Liver (tissue), 9 donors: ENCODE results near the gene TYW1. TPM values are rescaled to one million over a fixed set of nuclear protein-coding genes. Genes with fewer than 3 reads are reported as not detected.
"Not testable (repeated sequence)": the region's sequence is repeated elsewhere in the genome, so short reads cannot be mapped to it uniquely, and the experiment has no call there.

ENCODE experiments used
- DNase-seq: peaks from one replicate; pipeline ENCODE4 v3.0.0-alpha.2; 2017; ENCODE audit warnings: low spot score
- H3K27ac ChIP-seq, 2 donors: one replicate each; pipeline ENCODE4 v1.7.0; 2013; ENCODE audit warnings: inconsistent platforms in 2 of 2, low read length in 2 of 2, control low read depth in 1 of 2, low read depth in 1 of 2, mild to moderate bottlenecking in 1 of 2
- H3K27me3 ChIP-seq, 4 donors: one replicate each; pipeline versions ENCODE4 v1.6.1 to v1.7.0; 2013; ENCODE audit warnings: low read length in 3 of 4, inconsistent platforms in 1 of 4, mild to moderate bottlenecking in 1 of 4, moderate library complexity in 1 of 4; ENCODE audit not compliant: control insufficient read depth in 4 of 4, insufficient read depth in 4 of 4
- H3K36me3 ChIP-seq, 4 donors: one replicate each; pipeline versions ENCODE4 v1.6.1 to v1.7.0; 2013; ENCODE audit warnings: low read length in 3 of 4, mild to moderate bottlenecking in 3 of 4, low read depth in 1 of 4, moderate library complexity in 1 of 4; ENCODE audit not compliant: control insufficient read depth in 4 of 4, insufficient read depth in 3 of 4
- H3K4me1 ChIP-seq, 4 donors: one replicate each; pipeline versions ENCODE4 v1.6.1 to v1.7.0; 2013; ENCODE audit warnings: low read length in 3 of 4, mild to moderate bottlenecking in 3 of 4, moderate library complexity in 1 of 4; ENCODE audit not compliant: control insufficient read depth in 4 of 4, insufficient read depth in 4 of 4
- H3K4me3 ChIP-seq, 3 donors: one replicate each; pipeline versions ENCODE4 v1.6.1 to v1.7.0; 2013; ENCODE audit warnings: low read length in 3 of 3, control low read depth in 1 of 3, low read depth in 1 of 3, mild to moderate bottlenecking in 1 of 3
- H3K9ac ChIP-seq, 2 donors: one replicate each; pipeline ENCODE4 v1.7.0; 2013; ENCODE audit warnings: low read length in 2 of 2, mild to moderate bottlenecking in 2 of 2, moderate library complexity in 2 of 2, control low read depth in 1 of 2, low read depth in 1 of 2
- H3K9me3 ChIP-seq, 4 donors: one replicate each; pipeline versions ENCODE4 v1.6.1 to v1.7.0; 2013; ENCODE audit warnings: low read length in 3 of 4; ENCODE audit not compliant: control insufficient read depth in 4 of 4
- CTCF ChIP-seq: fragments of 150-350 bp; IDR thresholded peaks from 2 replicates; pipeline ENCODE4 v1.5.1; 2017; ENCODE audit warnings: improper control_type of control experiment, low read depth, low read length; ENCODE audit not compliant: missing input control
- RAD21 ChIP-seq, 2 donors: IDR thresholded peaks; 2 replicates each; pipeline ENCODE4 v1.6.1; 2016; ENCODE audit warnings: antibody characterized with exemption in 2 of 2, mild to moderate bottlenecking in 2 of 2
- WGBS: extraction: QIAGEN DNeasy Blood & Tissue Kit; methylation state at CpG from one replicate; pipeline ENCODE4 v1.1.7; 2013; 5-methylcytosine and 5-hydroxymethylcytosine counted together
- polyA plus RNA-seq, 2 donors: library from polyadenylated mRNA; stranded (reverse) in 1 of 2; unstranded in 1 of 2; fragments of 200-250 nt in 1 of 2; fragments of >200 nt in 1 of 2; fragmentation: Nextera tagmentation in 1 of 2; extraction: Ambion mirVana in 1 of 2; gene quantifications; one replicate each; pipeline versions ENCODE4 v1.2.1 to v1.2.3, GENCODE V29; 2013 to 2015
- total RNA-seq, 2 donors: library from RNA; depleted of rRNA; stranded (reverse); fragments of >200 nt; gene quantifications; one replicate each; pipeline ENCODE4 v1.2.3, GENCODE V29; 2014
- donor health status: healthy.
- donor health status: healthy.
- donor health status: healthy.
- donor health status: healthy.
- donor health status: healthy.

TYW1 gene
- total and polyA plus RNA-seq, 4 donors: 6.7 to 16.6 (median 9.9) TPM

GRCh38 chr7:67176730-67177129, 180.1 kb downstream of the TYW1 start:
- not testable (repeated sequence) for H3K9ac ChIP-seq, H3K9me3 ChIP-seq, H3K4me3 ChIP-seq, H3K4me1 ChIP-seq, DNase-seq, H3K36me3 ChIP-seq, H3K27me3 ChIP-seq, H3K27ac ChIP-seq
- TF ChIP-seq RAD21 (IDR thresholded peaks at IDR 0.05) (peak; percentile 27 to 54), CTCF (peak; percentile 5)
- WGBS: 54% methylated on average over 6 of the region's 6 CpGs

- 92% methylated on average over 5 of the region's 5 CpGs for WGBS
- not testable (repeated sequence) for DNase-seq, H3K36me3 ChIP-seq
These were observed 182.5 kb downstream of the TYW1 start for GRCh38 chr7:67178915-67179688.

GRCh38 chr7:67182956-67183750, 186.5 kb downstream of the TYW1 start:
- not testable (repeated sequence) for H3K36me3 ChIP-seq, H3K9ac ChIP-seq, H3K4me1 ChIP-seq, DNase-seq, H3K9me3 ChIP-seq, H3K4me3 ChIP-seq, H3K27ac ChIP-seq, H3K27me3 ChIP-seq
- WGBS: 90% methylated on average over 15 of the region's 17 CpGs

More at GRCh38 chr7:67178915-67179688, 182.5 kb downstream of the TYW1 start:
- not testable (repeated sequence) for H3K4me3 ChIP-seq, H3K27me3 ChIP-seq, H3K27ac ChIP-seq, H3K4me1 ChIP-seq, H3K9ac ChIP-seq, H3K9me3 ChIP-seq

GRCh38 chr7:67184912-67185659, 188.5 kb downstream of the TYW1 start:
- H3K9me3 ChIP-seq, DNase-seq, H3K4me1 ChIP-seq, H3K9ac ChIP-seq, H3K4me3 ChIP-seq, H3K36me3 ChIP-seq, H3K27me3 ChIP-seq, H3K27ac ChIP-seq: not testable (repeated sequence)
- 96% methylated on average over 9 of the region's 10 CpGs for WGBS

GRCh38 chr7:67185660-67186129, 189.1 kb downstream of the TYW1 start:
- H3K27ac ChIP-seq, H3K9ac ChIP-seq, H3K9me3 ChIP-seq, H3K27me3 ChIP-seq, H3K36me3 ChIP-seq, H3K4me1 ChIP-seq, DNase-seq, H3K4me3 ChIP-seq: not testable (repeated sequence)
- WGBS: 81% methylated on average over 2 of the region's 3 CpGs

GRCh38 chr7:67189160-67189559, 192.5 kb downstream of the TYW1 start:
- H3K27me3 ChIP-seq, H3K4me3 ChIP-seq: not testable (repeated sequence)
- 98% methylated on average over 8 of the region's 8 CpGs for WGBS

GRCh38 chr7:67189801-67190465, 193.3 kb downstream of the TYW1 start:
- not testable (repeated sequence) for H3K36me3 ChIP-seq, H3K4me1 ChIP-seq, H3K27ac ChIP-seq, H3K9me3 ChIP-seq, H3K27me3 ChIP-seq, DNase-seq, H3K4me3 ChIP-seq, H3K9ac ChIP-seq
- WGBS: 93% methylated on average over 4 of the region's 4 CpGs

More at GRCh38 chr7:67189160-67189559, 192.5 kb downstream of the TYW1 start:
- not testable (repeated sequence) for H3K9me3 ChIP-seq, H3K9ac ChIP-seq, H3K4me1 ChIP-seq, H3K27ac ChIP-seq, DNase-seq, H3K36me3 ChIP-seq
